NCI-H187 (cell line): ENCODE results near the gene SLC49A4.

Experiments
- DNase-seq, 2 experiments: peaks; one replicate each; lab custom pipeline; 2025; lab: John Stamatoyannopoulos, UW

SLC49A4 gene

GRCh38 chr3:122908251-122908650, 113.4 kb downstream of the SLC49A4 start:
- DNase-seq: no peak

GRCh38 chr3:122911901-122912300, 117.0 kb downstream of the SLC49A4 start:
- DNase-seq: no peak

DNA sequence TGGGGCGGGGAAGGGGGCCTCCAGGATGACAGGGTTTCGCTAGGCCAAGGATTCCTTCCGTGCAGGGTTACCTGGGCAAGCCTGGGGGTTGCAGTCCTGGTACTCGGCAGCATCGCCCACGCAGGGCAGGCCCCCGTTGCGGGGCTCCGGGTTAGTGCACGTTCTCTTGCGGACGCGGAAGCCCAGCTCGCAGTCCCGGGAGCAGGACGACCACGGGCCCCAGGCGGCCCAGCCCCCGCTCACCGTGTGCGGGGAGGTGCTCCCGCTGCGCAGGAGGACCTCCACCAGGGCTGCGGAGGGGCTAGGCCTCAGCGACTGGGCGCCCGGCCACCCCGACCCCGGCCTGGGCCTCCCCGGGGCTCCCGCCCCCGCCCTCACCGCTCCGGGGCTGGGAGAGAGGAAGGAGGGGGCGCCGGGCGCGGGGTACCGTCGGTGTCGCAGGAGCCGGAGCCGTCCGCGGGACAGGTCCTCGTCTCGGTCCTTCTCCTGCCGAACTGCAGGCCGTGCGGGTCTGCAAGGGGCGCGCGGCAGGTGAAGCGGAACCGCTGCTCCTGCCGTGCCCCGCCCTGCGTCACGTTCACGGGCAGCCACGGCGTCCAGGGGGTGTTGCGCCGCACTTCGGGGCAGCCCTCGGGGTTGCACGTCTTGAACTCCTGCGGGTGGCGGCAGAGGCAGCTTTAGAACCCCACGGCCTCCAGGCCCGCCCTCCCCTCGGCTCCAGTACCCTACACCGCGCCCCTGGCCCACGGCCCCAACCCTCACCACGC, 118.1 kb downstream of the SLC49A4 start:
- no peak for DNase-seq

DNA sequence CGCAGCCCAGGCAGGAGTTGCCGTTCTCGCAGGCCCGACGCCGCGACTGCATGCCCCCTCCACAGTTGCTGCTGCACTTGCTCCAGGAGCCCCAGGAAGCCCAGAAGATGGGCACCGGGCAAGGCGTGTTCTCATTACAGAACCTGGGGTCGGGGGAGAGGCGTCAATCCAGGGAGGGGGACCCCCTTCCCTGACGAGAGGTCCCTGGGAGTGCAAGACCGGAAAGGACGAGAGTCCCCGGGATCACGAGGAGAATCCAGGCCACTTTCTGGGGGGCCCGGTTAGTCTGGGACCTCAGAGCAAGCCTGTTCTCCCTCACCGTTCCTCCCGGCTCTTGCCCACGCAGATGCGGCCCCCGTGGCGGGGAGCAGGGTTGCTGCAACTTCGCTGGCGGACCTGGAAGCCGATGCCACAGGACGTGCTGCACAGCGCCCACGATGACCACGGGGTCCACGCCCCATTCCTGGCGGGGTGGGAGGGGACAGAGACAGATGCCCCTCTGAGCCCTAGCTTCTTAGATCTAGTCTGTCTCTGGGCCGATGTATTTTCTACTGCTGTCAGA, 118.8 kb downstream of the SLC49A4 start:
- DNase-seq: no peak

- DNase-seq: no peak
These were observed 120.6 kb downstream of the SLC49A4 start for GRCh38 chr3:122915300-122916055.

DNA sequence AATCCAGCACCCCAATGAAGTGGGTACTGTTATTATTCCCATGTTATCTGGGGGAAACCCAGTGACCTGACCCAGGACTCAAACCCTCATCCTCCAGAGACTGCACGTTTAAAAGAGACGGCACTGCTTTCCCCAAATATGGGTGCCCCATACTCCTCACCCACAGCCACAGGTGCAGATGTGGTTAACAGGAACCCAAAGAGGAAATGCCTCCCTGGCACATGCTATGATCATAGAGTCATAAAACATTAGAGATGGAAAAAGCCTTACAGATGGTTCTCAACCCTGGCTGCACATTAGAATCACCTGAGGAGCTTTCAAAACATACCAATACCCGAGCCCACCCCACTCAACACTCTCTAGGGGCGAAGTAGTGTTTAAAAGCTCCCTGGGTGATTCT, 121.2 kb downstream of the SLC49A4 start:
- no peak for DNase-seq

GRCh38 chr3:122916580-122916979, 121.7 kb downstream of the SLC49A4 start:
- no peak for DNase-seq

- no peak for DNase-seq
These were observed 122.5 kb downstream of the SLC49A4 start for GRCh38 chr3:122917412-122917811.

GRCh38 chr3:122918576-122919290, 123.9 kb downstream of the SLC49A4 start:
- peak; percentile 30 to 36 for DNase-seq

DNA sequence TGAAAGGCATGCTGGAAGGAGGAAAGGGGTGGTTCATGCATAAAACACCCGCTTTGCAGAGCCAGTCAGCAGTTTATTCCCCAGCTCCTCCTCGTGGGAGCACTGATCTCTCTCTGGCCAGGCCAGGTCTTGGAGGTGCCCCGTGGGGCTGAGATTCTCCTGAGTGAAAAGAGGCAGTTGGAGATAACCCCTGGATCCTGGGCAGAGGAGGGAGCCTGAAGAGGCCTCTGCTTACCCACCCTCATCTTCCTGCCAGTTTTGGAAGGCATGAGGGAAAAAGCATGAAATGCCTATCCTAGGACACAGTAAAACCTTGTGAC, 124.4 kb downstream of the SLC49A4 start:
- DNase-seq: no peak

DNA sequence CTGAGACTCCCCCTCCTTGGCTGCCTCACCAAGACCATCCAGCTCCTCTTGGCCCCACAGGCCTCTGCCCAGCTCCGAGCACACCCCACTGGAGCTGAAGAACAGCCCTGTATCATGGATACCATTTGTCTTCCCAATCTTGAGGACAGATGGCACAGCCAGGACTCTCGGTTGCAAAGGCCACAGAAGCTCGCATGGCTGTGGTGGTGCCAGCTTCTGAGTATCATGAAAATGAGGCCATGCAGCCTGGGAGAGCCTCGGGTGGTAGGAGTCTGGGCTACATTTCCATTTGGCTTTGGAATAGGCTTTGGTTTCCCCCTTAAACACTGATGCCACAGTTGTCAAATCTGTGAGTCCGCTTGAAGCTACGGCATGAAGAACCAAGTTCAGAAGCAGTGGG, 126.1 kb downstream of the SLC49A4 start:
- no peak for DNase-seq

DNA sequence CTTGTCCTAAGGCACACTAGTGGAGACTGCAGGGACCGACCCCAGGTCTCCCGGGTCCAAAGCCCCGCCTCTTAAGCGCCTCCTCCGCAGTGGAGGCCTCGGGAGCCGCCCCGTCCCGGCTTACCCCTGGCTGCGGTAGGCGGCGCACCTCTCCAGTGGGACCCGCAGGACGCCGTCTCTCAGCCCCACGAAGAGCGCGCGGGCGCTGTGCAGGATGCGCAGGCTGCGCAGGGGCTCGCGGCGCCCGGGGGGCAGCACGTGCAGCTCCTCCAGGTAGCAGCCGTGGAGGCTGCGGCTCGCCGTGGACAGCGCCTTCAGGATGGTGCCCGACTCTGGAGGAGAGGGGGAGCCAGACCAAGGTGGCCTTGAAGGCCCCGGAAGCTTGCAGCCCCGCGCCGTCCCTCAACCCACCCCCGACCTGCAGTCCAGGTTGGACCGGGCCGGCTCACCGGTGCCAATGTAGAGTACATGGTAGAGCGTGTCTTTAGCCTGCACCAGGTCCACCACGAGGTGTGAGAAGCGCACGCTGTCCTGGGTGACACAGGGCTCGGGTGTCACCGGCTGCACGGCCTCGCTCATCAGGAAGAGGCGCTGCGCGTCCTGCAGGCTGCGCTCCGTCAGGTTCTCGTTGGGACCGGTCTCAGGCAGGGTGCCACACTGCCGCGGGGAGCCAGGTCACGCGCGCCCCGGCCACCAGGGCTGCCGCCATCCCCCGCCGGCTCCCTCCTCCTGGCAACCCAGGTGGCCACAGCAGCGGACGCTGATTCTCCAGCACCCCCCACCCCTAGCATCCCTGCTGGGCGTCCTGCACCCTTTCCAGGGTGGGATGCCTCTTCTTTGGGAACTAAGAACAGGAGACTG, 127.2 kb downstream of the SLC49A4 start:
- no peak for DNase-seq

- DNase-seq: no peak
These were observed 128.7 kb downstream of the SLC49A4 start for GRCh38 chr3:122923611-122924010.

DNA sequence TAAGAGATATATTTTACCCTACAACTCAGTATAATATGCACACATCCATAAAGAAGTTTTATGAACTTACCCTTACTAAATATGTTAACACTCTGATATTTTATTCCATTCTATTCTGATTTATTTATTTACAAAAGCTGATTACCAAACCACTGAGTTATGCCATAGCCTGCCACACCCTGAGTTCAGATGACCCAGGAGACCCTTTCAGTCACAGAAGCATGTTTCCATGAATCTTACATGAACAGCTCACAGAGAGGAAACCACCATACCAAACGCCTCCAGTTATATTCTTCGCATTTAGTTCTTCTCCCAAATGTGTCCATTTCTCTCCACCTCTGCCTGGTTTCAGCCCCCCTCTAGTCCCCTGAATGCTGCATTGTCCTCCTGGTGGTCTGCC, 129.2 kb downstream of the SLC49A4 start:
- no peak for DNase-seq

- no peak for DNase-seq
These were observed 130.9 kb downstream of the SLC49A4 start for GRCh38 chr3:122925756-122926155.

DNA sequence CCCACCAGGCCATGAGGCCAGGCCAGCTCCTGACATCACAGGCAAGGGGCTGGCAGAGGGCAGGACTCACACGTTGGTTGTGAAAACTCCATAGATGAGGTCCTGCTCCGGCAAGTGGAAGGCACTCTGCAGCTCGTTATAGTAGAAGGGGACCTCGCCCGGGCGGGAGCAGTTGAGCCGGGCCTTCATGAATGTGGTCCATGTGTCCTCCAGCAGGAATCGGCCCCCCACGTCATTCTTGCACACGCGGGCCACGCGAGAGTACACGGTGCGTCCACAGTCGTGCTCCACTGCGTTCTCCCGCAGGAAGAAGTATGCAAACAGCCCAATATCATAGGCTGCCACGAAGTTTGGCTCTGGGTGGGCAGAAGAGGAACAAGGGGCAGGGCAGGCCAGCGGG, 131.5 kb downstream of the SLC49A4 start:
- no peak for DNase-seq

DNA sequence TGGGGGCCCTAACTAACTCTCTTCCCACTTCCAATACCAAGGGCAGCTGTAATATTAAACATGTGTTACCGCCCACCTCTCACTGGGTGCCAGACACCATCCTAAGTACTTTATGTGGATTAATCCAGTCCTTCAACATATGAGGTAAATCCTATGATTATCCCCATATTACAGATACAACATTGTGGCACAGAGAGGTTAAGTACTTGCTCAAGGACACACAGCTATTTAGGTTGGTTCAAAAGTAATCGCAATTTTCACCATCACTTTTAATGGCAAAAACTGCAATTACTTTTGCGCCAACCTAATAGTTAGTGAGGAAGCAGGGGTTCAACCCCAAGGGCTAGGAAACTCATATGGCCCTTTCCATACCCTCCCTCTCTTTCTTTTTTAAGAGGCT, 131.9 kb downstream of the SLC49A4 start:
- no peak for DNase-seq

DNA sequence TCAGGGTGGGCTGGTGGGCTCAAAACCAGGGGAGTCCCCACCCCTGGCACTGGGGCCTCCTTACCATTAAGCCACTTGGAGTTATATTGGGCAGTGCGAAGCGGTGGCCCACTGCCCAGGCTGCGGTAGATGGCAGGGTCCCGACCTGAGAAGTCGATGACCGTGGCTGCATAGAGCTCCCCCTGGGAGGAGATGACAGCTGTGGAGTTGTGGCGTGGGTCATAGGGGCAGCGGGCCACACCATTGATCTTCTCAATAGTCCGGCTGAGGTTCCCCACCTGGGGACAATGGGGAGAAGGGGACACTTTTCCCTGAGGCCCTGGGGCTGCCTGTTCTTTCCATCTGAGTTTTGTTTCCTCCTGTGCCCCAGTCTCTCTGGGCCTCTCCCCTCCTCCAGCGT, 132.9 kb downstream of the SLC49A4 start:
- no peak for DNase-seq

DNA sequence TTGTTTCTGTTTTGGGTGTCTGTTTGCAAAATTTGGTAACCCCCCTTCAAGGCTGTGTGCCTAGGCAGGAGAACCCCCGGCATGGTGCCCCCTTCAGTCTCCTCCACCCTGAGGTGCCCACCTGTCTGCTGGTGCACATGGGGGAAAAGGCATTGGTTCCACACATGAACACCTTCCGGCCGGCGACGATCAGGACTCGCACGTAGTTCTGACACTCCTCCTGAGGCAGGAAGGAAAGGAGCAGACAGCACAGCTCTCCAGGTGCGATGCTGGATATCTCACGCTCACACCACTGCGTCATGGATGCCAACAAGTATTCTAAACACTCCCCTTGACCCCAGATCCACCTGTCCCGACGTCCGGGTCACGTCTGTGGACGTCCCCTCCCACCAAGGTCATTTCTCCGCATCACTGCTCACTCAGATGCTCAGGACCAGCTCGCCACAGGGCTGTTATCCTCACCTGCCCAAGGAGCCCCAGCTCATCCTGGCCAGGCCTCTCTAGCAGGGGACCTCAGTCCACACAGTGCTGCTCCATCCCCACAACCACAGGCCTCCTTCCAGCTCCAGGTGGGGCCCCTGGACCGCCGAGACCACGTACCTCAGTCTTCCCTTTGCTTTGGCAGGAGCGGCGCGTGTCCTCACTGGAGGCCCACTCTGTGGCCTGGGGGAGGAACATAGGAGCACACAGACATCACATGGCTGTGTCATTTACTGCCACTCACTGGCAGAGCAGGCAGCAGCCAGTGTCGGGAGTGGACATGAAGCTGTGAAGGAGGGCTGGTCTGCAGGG, 133.7 kb downstream of the SLC49A4 start:
- DNase-seq: no peak

DNA sequence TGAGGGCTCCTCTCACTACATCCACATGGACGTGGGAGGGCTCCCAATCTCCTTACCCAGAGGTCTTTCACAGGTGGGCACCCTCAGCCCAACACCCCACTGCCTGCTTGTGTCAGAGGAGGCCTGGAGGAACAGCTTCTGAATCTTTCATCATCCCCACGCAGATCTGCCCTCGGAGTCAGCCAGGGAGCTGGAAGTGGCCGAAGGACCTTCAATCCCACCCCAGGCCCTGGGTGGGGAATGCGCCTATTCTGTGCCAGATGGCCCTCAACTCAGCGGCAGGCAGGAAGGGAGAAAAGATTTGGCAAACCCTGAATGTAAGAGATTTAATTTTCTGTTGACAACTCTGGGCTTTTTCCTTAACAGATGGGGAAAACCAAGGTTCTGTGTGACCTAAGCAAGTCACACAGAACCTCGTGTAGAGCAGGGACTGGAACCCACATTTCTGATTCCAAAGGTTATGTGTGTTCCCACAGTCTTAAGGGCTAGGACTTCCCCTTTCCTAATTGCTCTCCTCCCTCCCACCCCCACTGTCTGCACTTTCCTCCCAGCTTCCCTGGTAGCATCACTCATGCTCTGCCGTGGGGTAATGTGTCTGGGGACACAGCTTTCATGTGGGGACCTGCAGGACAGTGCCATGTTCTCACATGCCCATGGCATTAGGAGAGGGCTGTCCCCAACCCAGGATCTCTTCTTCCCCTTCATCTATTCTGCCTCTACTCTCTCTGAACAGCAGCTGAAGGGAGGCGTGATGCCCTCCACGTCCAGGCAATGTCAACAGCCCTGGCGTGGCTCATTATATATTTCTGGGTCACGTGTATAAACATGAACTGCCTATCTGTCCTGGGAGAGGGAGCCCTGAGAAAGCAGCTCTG, 134.6 kb downstream of the SLC49A4 start:
- no peak for DNase-seq
